ENCODE data around the gene NSG2. TPM values are rescaled to one million over a fixed set of nuclear protein-coding genes. Genes with fewer than 3 reads are reported as not detected.

NSG2 gene
- total and polyA plus RNA-seq, 2 experiments from 2014 or later = 0.33 TPM; not detected in 1

DNA sequence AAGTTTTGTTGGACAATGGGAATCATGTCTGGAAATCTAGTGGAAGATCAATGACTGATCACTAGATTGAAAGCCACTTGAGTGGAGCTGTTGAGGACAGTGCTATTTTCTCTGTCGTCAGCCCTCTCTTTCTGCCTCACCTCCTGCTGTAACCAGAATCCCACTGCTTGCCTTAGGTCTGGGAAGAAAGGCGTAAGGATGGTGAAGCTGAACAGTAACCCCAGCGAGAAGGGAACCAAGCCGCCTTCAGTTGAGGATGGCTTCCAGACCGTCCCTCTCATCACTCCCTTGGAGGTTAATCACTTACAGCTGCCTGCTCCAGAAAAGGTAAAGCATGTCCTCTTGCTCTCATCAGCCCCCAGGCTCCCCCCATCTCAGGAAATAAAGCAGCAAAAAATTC, 1.1 kb downstream of the NSG2 start:
- Histone ChIP-seq H3K79me2 (no peaks in the 10 kb centered on the region), H3K9me2 (replicated peaks; ENCODE audit: insufficient read depth) (no peaks in the 10 kb centered on the region), H2AFZ (no peak overlapping the region), H3K36me3 (replicated peaks; ENCODE audit: insufficient read depth, low read depth) (no peaks in the 10 kb centered on the region), H3K4me3 (no peak overlapping the region), H3K9me3 (ENCODE audit: low read depth) (no peaks in the 10 kb centered on the region), H4K20me1 (ENCODE audit: insufficient read depth, poor library complexity, severe bottlenecking) (no peaks in the 10 kb centered on the region), H3K27ac (no peak overlapping the region), H3K27me3 (no peaks in the 10 kb centered on the region), H3K4me2 (no peak overlapping the region), H3K4me1 (ENCODE audit: insufficient read depth) (no peaks in the 10 kb centered on the region)
- TF ChIP-seq EZH2 (IDR thresholded peaks at IDR 0.05; ENCODE audit: borderline replicate concordance) (no peak), EZH2phosphoT487 (IDR thresholded peaks at IDR 0.05; ENCODE audit: low read depth, severe bottlenecking, unreplicated experiment) (no peak)
- TF ChIP-seq, protein P1, sequence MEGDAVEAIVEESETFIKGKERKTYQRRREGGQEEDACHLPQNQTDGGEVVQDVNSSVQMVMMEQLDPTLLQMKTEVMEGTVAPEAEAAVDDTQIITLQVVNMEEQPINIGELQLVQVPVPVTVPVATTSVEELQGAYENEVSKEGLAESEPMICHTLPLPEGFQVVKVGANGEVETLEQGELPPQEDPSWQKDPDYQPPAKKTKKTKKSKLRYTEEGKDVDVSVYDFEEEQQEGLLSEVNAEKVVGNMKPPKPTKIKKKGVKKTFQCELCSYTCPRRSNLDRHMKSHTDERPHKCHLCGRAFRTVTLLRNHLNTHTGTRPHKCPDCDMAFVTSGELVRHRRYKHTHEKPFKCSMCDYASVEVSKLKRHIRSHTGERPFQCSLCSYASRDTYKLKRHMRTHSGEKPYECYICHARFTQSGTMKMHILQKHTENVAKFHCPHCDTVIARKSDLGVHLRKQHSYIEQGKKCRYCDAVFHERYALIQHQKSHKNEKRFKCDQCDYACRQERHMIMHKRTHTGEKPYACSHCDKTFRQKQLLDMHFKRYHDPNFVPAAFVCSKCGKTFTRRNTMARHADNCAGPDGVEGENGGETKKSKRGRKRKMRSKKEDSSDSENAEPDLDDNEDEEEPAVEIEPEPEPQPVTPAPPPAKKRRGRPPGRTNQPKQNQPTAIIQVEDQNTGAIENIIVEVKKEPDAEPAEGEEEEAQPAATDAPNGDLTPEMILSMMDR (IDR thresholded peaks at IDR 0.05; ENCODE audit: poor library complexity) = no peak
- WGBS (ENCODE audit: low lambda C conversion rate, missing lambda C conversion rate) = 65% methylated on average over 5 of the region's 5 CpGs
- no peak for DNase-seq (ENCODE audit: low spot score)

DNA sequence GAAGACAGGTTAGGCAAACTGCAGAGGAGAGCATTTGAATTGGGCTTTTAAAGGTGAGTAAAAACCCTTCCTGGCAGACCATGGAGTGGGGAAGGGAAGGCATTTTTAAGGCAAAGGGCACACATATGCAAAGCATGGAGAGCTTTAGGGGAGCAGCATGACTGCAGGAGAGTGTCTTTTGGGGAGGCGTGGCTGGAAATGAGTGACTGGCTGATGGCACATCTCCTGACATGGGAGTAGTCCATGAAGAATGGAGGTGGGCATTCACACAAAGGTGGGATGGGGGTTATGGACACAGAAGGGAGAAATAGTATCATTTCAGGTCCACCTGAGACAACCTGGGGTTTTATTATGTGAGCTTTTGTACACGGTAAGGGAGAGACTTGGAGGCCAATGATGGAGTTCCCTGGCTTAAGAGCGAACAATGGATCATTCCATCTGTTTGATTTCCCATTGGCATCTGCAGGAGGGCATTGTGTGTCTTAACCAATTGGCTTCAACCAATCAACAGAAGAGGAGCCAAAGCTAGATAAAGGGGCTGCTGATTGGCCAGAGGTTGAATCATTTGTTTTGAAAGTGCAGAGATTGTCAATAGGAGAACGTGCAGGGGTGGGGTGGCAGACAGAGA, 2.1 kb downstream of the NSG2 start:
- Histone ChIP-seq H3K4me3 (no peak overlapping the region), H2AFZ (no peak overlapping the region), H3K4me1 (ENCODE audit: insufficient read depth) (no peaks in the 10 kb centered on the region), H3K79me2 (no peaks in the 10 kb centered on the region), H3K27ac (no peak overlapping the region), H3K9me3 (ENCODE audit: low read depth) (no peaks in the 10 kb centered on the region), H3K9me2 (replicated peaks; ENCODE audit: insufficient read depth) (no peaks in the 10 kb centered on the region), H3K4me2 (no peak overlapping the region), H3K36me3 (replicated peaks; ENCODE audit: insufficient read depth, low read depth) (no peaks in the 10 kb centered on the region), H3K27me3 (no peaks in the 10 kb centered on the region), H4K20me1 (ENCODE audit: insufficient read depth, poor library complexity, severe bottlenecking) (no peaks in the 10 kb centered on the region)
- WGBS (ENCODE audit: low lambda C conversion rate, missing lambda C conversion rate) = 81% methylated on average over 4 of the region's 4 CpGs
- no peak for DNase-seq (ENCODE audit: low spot score)
- TF ChIP-seq EZH2phosphoT487 (IDR thresholded peaks at IDR 0.05; ENCODE audit: low read depth, severe bottlenecking, unreplicated experiment) (no peak), EZH2 (IDR thresholded peaks at IDR 0.05; ENCODE audit: borderline replicate concordance) (no peak)
- TF ChIP-seq, protein P1 (IDR thresholded peaks at IDR 0.05; ENCODE audit: poor library complexity) = no peak

DNA sequence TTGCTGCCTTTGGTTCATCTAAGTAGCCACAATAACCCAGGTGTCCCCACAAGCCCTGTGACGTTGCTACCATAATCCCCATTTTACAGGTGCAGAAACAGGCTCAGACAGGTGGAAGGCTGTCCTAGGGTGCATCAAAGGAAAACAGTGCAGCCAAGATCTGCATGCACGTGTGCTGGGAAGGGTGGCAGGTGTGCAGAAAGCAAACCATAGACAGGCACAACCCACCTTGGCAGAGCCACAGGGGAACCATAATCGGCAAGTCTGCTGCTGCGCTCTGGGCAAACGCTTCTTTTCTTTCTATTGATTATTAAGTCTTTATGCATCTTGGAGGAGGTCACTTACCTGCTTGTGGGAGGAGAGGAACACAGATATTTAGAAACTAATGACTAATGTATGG, 7.1 kb downstream of the NSG2 start:
- no peaks in the 10 kb centered on the region for H3K79me2 ChIP-seq
- DNase-seq (ENCODE audit: low spot score) = no peak
- H3K4me3 ChIP-seq = no peak overlapping the region
- no peak overlapping the region for H3K27ac ChIP-seq
- H3K4me1 ChIP-seq (ENCODE audit: insufficient read depth) = no peaks in the 10 kb centered on the region
- H3K36me3 ChIP-seq (replicated peaks; ENCODE audit: insufficient read depth, low read depth) = no peaks in the 10 kb centered on the region
- no peaks in the 10 kb centered on the region for H3K9me3 ChIP-seq (ENCODE audit: low read depth)
- no peaks in the 10 kb centered on the region for H3K9me2 ChIP-seq (replicated peaks; ENCODE audit: insufficient read depth)
- TF ChIP-seq EZH2phosphoT487 (IDR thresholded peaks at IDR 0.05; ENCODE audit: low read depth, severe bottlenecking, unreplicated experiment) (no peak), EZH2 (IDR thresholded peaks at IDR 0.05; ENCODE audit: borderline replicate concordance) (no peak)
- TF ChIP-seq, protein P1 (IDR thresholded peaks at IDR 0.05; ENCODE audit: poor library complexity) = no peak
- WGBS (ENCODE audit: low lambda C conversion rate, missing lambda C conversion rate) = 87% methylated on average over 5 of the region's 5 CpGs
- no peaks in the 10 kb centered on the region for H4K20me1 ChIP-seq (ENCODE audit: insufficient read depth, poor library complexity, severe bottlenecking)
- no peak overlapping the region for H3K4me2 ChIP-seq
- no peak overlapping the region for H2AFZ ChIP-seq
- H3K27me3 ChIP-seq = peaks cover 2% of the 10 kb centered on the region

All from hepatocyte (in vitro differentiated cells).